Forelimb muscle (tissue), 1 donor: ENCODE results near the gene LSM7. TPM values are rescaled to one million over a fixed set of nuclear protein-coding genes. Genes with fewer than 3 reads are reported as not detected.
"Not testable (repeated sequence)": the region's sequence is repeated elsewhere in the genome, so short reads cannot be mapped to it uniquely, and the experiment has no call there.

Experiments used
- DNase-seq: peaks from one replicate; pipeline ENCODE4 v3.0.0-alpha.2; 2013; ENCODE audit warnings: low read depth
- polyA plus RNA-seq: library from polyadenylated mRNA; unstranded; fragments of 120-200 nt; gene quantifications from one replicate; pipeline ENCODE4 v1.2.1, GENCODE V29; 2013; ENCODE audit not compliant: insufficient read length

LSM7 gene
- polyA plus RNA-seq, 1 donor = 68.1 TPM

GRCh38 chr19:2302319-2303210, 25.8 kb downstream of the LSM7 start:
- DNase-seq = no peak

GRCh38 chr19:2300533-2300932, 27.9 kb downstream of the LSM7 start:
- DNase-seq = no peak

- no peak for DNase-seq
Measured at GRCh38 chr19:2296141-2296540, 32.2 kb downstream of the LSM7 start.

GRCh38 chr19:2294687-2295335, 33.6 kb downstream of the LSM7 start:
- DNase-seq = no peak

GRCh38 chr19:2291185-2291751, 37.1 kb downstream of the LSM7 start:
- DNase-seq = no peak

GRCh38 chr19:2290441-2291184, 37.8 kb downstream of the LSM7 start:
- no peak for DNase-seq

- no peak for DNase-seq
Measured at GRCh38 chr19:2289714-2290435, 38.5 kb downstream of the LSM7 start.

- DNase-seq = no peak
Measured at GRCh38 chr19:2288818-2289713, 39.3 kb downstream of the LSM7 start.

- no peak for DNase-seq
Measured at GRCh38 chr19:2288338-2288817, 40.0 kb downstream of the LSM7 start.

GRCh38 chr19:2287585-2288337, 40.6 kb downstream of the LSM7 start:
- no peak for DNase-seq

- DNase-seq = no peak
Measured at GRCh38 chr19:2286402-2287140, 41.8 kb downstream of the LSM7 start.

GRCh38 chr19:2283835-2284507, 44.4 kb downstream of the LSM7 start:
- DNase-seq = no peak

GRCh38 chr19:2282862-2283237, 45.5 kb downstream of the LSM7 start:
- DNase-seq = no peak

- DNase-seq = no peak
Measured at GRCh38 chr19:2282062-2282861, 46.1 kb downstream of the LSM7 start, which contains the start of gene PEAK3. PEAK3 (minus strand) TSS chr19:2282175; CDS start chr19:2280931, 1,244 bp downstream.

GRCh38 chr19:2281265-2282061, 46.9 kb downstream of the LSM7 start:
- DNase-seq = not testable (repeated sequence)

- no peak for DNase-seq
Measured at GRCh38 chr19:2280633-2281264, 47.6 kb downstream of the LSM7 start.
